SW 1271 (cell line): ENCODE measurements around the gene EMC8.
"Not testable (repeated sequence)": the region's sequence is repeated elsewhere in the genome, so short reads cannot be mapped to it uniquely, and the experiment has no call there.

Source experiments
- DNase-seq, 2 experiments: peaks; one replicate each; lab custom pipeline; 2025; lab: John Stamatoyannopoulos, UW

Gene EMC8

DNA sequence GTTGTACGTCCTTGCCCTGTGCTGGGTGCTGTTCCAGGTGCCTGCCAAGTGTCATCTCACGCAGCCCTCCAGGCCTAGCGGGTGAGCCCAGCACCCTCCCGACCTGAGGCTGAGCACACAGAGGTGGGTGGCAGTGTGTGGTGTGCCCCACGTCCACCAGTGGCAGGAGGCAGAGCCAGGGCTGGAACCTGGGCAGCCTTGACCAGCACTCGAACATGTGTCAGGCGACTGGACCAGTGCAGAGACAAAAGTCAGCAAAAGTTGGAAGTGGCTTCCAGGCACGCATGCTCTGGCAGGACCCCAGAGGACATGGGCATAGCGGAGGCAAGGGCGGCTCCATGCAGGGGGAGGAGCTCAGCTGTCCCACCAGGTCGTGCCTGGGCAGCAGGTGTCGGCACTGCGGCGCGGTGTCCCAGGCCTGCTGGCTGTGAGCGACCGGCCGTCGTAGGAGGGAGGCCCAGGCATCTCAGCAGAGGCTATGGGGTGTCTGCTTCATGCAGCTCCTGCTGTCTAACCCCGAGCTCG lies 35.9 kb upstream of the EMC8 start:
- no peak for DNase-seq

DNA sequence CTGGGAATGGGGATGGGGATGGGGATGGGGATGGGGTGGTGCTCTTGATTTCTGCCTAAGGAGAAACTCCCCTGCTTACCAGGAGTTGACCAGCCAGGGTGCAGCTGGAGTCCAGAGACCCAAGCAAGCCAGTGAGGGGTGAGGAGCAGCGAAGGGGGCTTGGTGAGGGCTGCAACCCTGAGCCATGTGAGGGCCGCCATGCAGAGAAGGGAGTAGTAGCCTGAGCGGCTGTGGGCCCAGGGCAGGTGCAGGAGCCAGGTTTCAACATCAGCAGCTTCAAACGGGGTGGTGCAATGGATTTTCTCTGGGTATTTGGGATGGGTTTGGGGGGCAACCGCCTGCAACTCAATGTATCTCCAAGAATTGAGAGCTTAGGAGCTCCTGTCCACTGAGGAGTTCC lies 35.4 kb upstream of the EMC8 start:
- DNase-seq = no peak

DNA sequence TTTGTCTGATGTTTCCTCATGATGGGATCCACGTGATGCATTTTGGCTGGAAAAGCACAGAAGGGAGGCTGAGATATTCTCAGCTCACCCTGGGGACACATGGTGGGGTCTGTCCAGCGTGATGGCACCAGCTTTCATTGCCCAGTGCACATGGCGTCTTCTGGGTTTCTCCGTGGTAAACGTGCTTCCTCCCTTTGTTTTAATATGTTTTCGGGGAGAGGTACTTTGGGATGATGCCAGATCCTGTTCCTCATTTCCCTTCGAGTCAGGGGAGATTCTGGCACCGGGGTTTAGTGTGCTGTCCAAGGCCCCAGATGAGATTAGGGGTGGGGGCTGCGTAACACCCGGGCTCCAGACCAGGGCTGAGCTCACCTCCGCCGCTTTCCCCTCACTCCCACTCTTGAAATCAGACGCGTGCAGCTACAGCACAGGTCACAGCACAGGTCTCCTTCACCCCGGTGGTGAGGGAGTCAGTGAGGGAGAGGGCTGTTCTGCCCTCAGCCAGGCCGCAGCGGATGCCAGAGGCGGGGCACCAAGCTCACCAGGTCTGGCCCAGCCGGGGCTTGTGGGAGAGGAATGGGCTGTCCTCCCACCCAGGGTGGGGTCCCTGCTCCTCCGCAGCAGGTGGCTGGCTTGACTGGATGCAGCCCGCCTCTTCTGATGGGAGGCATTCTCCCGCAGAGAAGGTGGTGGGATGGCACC lies 34.0 kb upstream of the EMC8 start:
- DNase-seq = no peak

DNA sequence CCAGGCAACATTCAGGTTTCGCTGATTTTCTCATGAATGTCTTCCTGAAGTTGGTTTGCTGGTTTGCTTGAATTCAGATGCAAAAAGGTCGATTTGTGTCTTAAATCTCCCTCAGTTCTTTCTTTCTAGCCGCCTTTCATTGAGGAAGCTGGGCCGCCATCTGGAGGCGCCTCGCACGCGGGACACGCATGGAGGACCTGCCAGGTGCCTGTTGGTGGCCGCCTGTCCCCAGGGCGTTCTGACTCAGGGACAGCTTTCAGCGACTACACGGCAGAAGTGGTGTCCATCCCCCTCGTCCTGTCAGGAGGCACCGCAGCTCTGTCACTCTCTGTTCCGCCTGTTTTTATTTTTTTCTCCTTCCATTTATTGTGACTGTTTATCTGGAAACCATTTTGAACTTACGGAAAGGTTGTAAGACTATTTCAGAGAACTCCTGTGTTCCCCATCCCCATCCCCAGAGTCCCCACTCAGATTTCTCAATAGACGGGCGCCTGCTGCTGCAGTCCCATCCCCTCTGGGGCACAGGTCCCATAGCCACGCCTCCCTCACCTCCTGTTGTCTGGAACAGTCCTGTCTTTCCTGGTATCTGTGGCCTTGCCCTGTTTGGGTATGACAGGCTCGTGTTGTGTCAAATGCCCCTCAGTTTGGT lies 33.4 kb upstream of the EMC8 start:
- DNase-seq = no peak

DNA sequence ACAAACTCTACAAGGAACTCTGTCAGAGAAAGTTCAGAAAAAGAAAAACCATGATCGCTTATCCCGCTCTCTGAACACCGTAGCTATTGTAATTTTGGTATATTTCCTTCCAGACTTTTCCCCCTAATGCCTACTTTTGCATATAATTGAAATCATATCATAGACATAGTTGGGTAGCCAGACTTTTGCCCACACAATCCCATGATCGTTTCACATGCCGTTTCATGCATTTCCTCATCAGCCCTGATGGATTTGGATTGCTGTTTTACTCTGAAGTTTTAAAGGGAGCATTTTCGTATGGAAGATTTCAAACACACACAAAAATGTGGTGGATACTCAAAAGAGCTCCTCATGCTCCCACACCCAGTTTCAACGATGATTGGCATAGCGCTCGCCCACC lies 31.5 kb upstream of the EMC8 start:
- no peak for DNase-seq

DNA sequence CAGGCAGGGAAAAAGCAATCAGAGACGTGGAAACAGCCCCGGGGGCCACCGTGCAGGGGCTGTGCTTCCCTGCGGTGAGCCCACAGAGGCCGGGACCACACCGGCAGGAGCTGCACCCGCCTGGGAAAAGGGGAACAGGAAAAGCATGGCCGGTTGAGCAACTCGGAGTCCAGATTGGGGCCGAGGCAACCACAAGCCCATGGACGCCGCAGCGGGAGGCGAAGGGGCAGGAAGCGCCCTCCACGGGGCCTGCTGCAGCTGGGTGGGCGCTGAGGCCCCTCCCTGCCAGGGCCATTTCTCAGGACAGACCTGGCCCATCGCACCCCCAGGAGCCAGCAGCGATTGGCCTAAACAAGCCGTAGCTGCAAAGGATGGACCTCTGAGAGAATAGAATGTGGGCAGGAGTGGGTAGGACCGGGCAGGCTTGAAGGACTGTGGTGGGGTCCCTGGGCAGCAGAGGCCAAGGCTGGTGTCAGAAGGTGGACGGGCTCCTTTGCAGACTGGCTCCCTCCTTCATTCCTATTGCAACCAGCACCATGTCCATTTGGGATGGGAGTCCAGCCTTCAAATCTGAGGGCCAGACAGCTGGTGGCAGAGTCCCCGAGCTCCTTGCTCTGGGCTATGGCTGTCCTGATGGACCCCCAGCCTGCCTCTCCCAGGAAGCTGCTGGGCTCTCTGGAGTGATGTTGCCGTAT lies 30.6 kb upstream of the EMC8 start:
- DNase-seq = no peak

DNA sequence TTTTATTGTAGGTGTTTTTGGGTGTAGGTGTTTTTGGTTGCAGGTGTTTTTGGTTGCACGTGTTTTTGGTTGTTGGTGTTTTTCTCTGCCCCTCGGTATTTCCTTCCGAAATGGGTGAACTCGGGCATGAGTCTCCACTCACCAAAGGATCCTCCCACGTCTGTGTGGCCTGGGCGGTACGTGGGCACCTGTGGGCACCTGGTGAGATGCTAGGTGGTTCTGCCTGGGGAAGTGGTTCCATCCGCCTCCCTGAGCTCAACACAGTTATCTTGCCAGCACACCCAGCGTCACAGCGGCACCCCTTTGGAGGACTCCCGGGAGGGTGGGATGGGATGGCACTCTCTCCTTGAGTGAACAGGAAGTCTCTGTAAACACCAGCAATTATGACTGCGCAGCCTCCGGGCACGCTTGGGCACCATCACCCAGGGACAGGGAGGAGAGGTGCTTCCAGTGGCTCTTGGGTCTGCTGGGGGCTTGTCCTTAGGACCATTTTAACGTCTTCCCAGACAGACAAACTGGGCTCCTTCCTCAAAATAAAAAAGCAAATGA lies 29.9 kb upstream of the EMC8 start:
- DNase-seq = no peak

DNA sequence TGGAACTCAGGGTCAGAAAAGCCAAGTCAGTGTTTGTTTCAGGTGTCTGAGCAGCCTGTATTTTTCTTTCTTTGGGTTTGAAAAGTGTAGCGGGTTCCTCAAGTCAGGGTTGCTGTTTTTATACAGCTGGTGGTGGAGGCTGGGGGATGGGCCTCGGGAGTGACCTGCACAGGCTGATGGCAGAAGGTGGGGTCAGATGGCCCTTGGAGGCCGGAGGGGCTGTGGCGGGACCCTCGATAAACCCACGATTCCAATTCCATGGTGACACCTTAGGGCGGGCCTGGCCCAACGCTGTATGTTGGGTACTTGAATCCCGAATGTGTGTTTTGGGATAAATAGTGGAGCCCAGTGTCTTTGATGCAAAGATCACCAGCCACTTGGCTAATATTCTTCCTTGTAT lies 28.8 kb upstream of the EMC8 start:
- no peak for DNase-seq

DNA sequence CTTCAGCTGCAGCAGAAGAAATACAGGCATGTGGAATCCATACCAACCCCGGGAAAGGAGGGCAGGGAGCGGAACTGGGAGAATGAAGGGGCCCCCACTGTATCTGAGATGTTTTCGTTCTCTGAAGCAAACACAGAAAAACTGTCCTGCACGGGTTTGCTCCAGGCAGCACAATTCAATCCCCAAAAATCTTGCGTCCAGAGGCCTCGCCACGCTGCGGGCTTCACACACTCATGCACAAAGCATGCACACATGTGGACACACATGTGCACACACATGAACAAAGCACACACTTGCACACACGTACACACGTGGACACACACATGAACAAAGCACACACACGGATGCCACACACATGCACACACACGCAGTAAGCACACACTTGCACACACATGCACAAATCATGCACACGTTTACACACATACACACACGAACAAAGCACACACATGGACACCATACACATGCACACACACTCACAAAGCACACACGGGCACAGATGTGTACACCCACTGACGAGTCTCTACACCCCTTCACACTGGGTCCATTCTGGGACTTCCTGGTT lies 27.4 kb upstream of the EMC8 start:
- DNase-seq = no peak

DNA sequence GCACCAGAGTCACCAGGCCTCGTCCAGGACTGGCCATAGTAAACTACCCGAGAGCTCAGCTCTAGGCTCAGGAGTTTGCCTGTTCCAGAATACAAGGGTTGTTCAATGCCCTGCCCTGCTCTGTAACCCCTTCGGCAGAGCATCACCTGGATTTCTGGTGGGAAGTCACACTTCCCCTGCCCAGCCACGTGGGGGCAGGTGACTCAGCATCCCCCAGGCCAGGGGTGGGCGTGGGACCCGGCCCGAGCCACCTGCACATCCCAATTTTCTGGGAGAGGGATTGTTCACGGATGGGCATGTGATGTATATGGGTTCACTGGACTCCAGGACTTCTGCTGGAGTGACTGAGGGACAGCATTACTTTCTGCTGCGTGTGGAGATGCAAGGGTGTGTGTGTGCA lies 26.0 kb upstream of the EMC8 start:
- no peak for DNase-seq

DNA sequence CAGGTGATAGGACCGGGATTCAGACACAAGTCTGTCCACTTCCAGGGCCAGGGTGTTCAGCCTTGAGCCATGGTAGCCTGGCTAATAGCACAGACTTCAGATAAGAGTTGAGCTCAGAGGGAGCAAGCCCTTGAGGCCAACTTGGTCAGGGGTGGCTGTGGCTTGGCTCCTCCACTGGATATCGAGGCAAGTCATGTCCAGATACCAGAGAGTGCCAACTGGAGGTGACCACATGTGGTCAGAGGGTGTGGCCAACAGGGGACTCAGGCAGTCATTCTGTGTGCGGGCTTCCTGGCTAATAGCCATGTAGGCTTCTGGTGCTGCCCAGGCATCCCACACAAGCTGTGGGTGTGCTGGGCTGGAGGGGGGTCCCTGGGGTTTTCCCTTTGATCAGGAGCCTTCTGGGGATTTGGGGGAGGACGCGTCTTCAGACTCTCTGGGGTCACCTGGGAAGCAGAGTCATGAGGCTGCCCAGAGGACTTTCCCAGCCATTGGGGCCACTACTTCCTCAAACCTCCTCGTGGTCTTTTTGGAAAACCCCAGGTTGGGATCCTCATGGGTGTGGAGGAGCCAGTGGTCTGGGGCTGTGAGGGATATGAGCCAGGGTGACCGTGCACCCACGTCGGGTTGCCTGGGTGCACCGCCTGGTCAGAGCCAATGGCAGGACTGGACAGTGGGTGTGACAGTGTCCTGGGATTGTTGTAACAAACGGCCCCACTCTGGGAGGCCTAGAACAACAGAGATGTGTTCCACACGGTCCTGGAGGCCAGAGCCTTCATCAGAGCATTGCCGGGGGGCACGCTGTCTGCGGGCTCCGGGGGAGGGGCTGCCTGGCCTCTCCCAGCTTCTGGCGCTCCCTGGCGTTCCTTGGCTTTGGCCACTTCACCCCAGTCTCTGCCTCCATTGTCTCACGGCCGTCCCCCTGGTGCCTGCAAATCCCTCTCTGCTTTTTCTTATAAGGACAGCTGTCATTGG lies 25.1 kb upstream of the EMC8 start:
- no peak for DNase-seq

DNA sequence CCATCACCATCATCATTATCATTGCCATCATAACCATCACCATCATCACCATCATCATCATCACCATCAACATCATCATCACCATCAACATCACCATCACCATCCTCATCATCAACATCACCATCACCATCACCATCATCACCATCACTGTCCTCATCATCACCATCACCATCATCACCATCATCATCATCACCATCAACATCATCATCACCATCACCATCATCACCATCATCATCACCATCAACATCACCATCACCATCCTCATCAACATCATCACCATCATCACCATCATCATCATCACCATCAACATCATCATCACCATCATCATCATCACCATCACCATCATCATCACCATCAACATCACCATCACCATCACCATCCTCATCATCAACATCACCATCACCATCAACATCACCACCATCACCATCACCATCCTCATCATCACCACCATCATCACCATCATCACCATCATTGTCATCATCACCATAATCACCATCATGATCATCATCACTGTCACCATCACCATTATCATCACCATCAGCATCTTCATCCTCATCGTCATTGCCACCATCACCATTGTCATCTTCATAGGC lies 24.1 kb upstream of the EMC8 start:
- DNase-seq = no peak

DNA sequence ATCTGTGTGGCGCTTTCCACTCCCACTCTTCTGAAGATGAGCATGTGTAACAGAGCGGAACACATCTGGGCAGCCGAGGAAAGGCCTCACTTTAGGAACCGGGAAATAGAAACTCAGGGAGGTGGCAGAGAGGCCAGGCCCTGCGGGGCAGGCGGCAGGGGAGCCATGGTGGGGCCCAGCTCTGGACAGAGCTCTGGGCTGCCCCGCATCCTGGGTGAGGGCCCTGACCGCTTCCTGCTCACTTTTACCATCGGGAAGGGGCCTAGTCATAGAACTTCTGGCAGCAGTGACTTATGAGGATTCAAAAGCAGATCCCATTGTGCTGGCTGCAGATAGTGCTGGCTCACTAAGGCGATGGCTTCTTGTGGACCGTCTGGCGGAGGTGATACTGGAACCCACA lies 22.8 kb upstream of the EMC8 start:
- DNase-seq = no peak

DNA sequence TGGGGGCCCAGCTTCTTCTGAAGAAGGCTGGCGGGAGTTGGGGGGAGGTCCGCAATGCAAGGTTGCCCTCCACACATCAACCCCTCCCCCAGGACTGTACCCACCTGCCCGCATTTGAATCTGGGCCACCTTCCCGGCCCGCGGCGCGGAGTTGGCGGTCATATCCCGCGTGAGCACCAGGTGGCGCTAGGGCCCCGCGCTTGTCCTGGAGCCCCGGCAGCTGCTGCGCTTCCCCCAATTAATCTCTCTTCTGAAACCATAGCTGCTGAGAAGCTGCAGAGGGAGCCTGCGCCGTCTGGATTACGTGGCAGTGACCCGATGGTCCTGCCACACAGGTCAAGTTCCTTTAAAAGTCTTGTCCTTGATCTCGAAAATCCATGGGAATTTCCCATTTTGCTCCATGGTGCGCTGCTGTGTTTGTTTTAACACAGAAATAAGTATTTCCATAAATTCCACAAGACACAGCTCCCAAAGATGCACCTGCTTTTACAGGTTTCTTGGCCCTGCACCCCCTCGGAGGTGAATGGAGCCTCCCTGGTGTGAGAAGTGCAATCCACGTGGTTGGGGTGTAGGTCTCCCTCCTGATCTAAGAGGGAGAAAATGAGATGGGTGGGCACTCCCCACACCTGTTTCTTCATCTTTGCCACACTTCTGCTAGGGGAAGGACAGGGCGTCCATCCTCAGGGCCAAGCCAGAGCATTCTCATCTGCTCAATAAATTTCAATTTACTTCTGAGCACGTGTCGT lies 22.2 kb upstream of the EMC8 start:
- DNase-seq = peak; percentile 17 to 81

DNA sequence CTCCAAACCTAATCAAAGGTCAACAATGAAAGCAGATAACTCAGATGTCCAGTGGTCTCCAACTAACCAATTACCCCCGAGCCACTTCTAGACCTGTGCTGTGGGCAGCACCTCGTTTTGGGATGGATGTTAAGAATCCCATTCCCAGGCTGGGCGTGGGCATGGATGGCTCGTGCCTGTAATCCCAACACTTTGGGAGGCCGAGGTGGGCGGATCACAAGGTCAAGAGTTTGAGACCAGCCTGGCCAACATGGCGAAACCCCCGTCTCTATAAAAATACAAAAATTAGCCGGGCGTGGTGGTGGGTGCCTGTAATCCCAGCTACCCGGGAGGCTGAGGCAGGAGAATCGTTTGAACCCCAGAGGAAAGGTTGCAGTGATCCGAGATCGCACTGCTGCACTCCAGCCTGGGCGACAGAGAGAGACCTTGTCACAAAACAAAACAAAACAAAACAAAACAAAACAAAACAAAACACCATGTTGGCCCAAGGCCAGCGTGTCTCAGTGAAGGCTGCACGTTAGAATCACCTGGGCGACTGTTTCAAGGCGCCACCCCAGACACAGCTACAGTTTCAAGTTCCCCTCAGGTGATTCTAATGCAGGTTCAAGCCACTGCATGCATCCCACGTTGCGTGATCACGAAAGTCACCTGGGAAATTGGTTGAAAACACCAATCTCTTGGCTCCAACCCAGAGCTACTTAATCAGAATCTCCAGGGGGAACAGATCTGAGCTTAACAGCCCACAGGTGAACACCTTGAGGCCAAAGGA lies 21.4 kb upstream of the EMC8 start:
- DNase-seq = no peak

DNA sequence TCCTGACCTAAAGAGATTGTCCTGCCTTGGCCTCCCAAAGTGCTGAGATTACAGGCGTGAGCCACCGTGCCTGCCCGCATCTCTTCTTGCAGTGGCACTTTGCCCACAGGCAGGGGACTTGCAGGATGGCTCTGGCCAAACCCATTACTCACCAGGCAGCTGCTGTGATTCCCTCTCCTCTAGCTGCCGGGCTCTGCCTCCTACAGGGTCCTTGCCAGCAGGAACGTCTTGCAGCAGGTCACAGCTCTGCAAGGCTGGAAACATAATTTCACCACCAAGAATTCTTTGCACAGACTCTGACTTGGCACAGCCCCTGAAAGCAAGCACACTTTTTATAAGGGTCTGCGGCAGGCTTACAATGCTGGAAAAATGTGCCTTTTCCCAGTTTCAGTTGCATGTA lies 20.4 kb upstream of the EMC8 start:
- no peak for DNase-seq

DNA sequence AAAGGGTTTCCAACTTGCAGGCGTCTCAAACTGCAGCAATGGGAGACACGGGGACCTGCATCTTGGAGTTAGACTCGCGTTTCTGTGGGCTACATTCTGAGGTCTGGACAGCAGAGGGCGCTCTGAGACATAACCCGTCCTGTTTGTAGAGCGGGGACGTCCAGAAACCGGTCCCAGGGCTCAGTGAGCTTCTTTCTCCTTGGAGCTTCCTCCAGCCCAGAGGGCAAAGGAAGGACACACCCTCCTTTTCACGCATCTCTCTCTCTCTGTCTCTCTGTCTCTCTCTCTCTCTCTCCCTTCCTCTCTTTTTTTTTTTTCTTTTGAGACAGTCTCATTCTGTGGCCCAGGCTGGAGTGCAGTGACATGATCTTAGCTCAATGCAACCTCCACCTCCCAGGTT lies 19.9 kb upstream of the EMC8 start:
- DNase-seq = peak; percentile 59 to 70

DNA sequence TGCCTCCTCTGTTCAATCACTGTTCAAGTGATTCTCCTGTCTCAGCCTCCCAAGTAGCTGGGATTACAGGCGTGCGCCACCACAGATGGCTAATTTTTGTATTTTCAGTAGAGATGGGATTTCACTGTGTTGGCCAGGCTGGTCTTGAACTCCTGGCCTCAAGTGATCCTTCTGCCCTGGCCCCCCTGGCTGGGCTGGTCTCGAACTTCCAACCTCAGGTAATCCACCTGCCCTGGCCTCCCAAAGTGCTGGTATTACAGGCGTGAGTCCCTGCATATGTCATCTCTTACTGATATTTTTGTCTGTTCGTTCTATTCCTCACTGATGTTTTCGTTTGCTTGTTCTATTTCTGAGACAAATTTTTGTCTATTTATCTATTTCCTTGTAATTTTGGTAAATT lies 17.9 kb upstream of the EMC8 start:
- DNase-seq = not testable (repeated sequence)

DNA sequence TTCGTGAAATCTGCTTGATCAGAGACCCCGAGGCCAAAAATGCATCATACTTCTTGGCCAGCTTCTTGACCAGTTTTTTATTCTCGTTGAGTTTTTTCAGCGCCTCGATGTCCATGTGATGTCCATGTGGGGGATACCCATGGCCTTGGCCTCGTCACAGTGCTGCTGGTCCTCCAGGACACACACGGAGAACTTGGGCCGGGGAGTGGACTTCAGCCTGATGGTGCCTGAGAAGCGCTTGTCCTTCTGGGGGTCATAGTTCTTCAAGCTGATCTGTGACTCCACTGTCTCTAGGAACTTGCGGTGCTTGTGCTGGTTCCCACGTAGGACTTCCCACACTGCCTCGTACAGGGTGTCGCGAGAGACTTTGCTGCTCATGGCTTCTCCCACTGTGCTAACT lies 16.8 kb upstream of the EMC8 start:
- no peak for DNase-seq
